Measurements from ENCODE around the gene YJEFN3.

DNA sequence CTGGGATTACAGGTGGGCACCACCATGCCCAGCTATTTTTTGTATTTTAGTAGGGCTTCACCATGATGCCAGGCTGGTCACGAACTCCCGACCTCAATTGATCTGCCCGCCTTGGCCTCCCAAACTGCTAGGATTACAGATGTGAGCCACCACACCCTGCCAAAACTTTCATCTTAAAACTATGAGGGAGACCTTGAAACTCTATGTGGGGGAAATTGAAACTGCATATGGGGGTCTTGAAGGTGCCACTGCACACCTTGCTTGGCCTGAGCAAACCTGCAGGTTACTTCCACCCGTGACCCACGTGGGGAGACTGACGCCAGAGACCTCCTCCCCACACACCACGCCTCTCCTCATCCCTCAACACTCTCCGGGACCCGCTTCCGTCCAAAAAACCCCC lies 25.0 kb downstream of the YJEFN3 start:
- TF ChIP-seq POLR2A (IDR thresholded peaks at IDR 0.05) = no peak
- TF ChIP-seq, protein P1, sequence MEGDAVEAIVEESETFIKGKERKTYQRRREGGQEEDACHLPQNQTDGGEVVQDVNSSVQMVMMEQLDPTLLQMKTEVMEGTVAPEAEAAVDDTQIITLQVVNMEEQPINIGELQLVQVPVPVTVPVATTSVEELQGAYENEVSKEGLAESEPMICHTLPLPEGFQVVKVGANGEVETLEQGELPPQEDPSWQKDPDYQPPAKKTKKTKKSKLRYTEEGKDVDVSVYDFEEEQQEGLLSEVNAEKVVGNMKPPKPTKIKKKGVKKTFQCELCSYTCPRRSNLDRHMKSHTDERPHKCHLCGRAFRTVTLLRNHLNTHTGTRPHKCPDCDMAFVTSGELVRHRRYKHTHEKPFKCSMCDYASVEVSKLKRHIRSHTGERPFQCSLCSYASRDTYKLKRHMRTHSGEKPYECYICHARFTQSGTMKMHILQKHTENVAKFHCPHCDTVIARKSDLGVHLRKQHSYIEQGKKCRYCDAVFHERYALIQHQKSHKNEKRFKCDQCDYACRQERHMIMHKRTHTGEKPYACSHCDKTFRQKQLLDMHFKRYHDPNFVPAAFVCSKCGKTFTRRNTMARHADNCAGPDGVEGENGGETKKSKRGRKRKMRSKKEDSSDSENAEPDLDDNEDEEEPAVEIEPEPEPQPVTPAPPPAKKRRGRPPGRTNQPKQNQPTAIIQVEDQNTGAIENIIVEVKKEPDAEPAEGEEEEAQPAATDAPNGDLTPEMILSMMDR (IDR thresholded peaks at IDR 0.05) = no peak
